CD4-positive, alpha-beta T cell treated with Interleukin-10 for 1 hour (primary cell): ENCODE data around the gene UBE2D2.

Source experiments
- DNase-seq: peaks from one replicate; pipeline ENCODE4 v3.0.0-alpha.2; 2020

Gene UBE2D2

GRCh38 chr5:139649082-139649991, 88.2 kb downstream of the UBE2D2 start:
- DNase-seq, result no peak

- DNase-seq, result no peak
Measured at GRCh38 chr5:139650031-139650688, 89.0 kb downstream of the UBE2D2 start.

GRCh38 chr5:139650689-139651042, 89.5 kb downstream of the UBE2D2 start:
- no peak for DNase-seq

GRCh38 chr5:139651043-139651834, 90.1 kb downstream of the UBE2D2 start:
- DNase-seq, result no peak

- DNase-seq, result peak; percentile 77
Measured at GRCh38 chr5:139651853-139652787, 91.0 kb downstream of the UBE2D2 start.

GRCh38 chr5:139652788-139653241, 91.7 kb downstream of the UBE2D2 start:
- no peak for DNase-seq

GRCh38 chr5:139653616-139654015, 92.5 kb downstream of the UBE2D2 start:
- DNase-seq, result no peak

GRCh38 chr5:139654464-139654863, 93.3 kb downstream of the UBE2D2 start:
- DNase-seq, result no peak

- no peak for DNase-seq
Measured at GRCh38 chr5:139654871-139655491, 93.8 kb downstream of the UBE2D2 start.

- DNase-seq, result no peak
Measured at GRCh38 chr5:139655727-139656271, 94.7 kb downstream of the UBE2D2 start.

GRCh38 chr5:139657363-139658321, 96.5 kb downstream of the UBE2D2 start:
- no peak for DNase-seq

GRCh38 chr5:139658501-139658927, 97.4 kb downstream of the UBE2D2 start:
- no peak for DNase-seq

GRCh38 chr5:139658928-139659667, 98.0 kb downstream of the UBE2D2 start:
- no peak for DNase-seq

GRCh38 chr5:139659695-139660101, 98.6 kb downstream of the UBE2D2 start:
- no peak for DNase-seq

- DNase-seq, result no peak
Measured at GRCh38 chr5:139660105-139660922, 99.2 kb downstream of the UBE2D2 start.

- DNase-seq, result no peak
Measured at GRCh38 chr5:139660923-139661814, 100.0 kb downstream of the UBE2D2 start.

GRCh38 chr5:139662617-139663016, 101.5 kb downstream of the UBE2D2 start:
- DNase-seq, result no peak
